Esophagus muscularis mucosa (tissue), 4 donors: ENCODE measurements around the gene CLDN34. TPM values are rescaled to one million over a fixed set of nuclear protein-coding genes. Genes with fewer than 3 reads are reported as not detected.
A peak's percentile ranks its signal among the peaks of the same experiment; 100 is the strongest.

Source experiments
- DNase-seq: peaks from one replicate; pipeline ENCODE4 v3.0.0-alpha.2; 2017; ENCODE audit errors: extremely low spot score
- H3K27ac ChIP-seq, 4 donors: fragments of 200-600 bp; sonication (generic); replicated peaks in 1 of 4; 1 replicate in 3 of 4; 2 replicates in 1 of 4; pipeline ENCODE4 v1.5.1; 2016 to 2019; ENCODE audit warnings: mild to moderate bottlenecking in 1 of 4
- H3K27me3 ChIP-seq, 4 donors: fragments of 200-600 bp; sonication (generic); one replicate each; pipeline versions ENCODE4 v1.5.1 to v1.6.0; 2016 to 2019
- H3K36me3 ChIP-seq, 4 donors: fragments of 200-600 bp; sonication (generic); one replicate each; pipeline ENCODE4 v1.5.1; 2016 to 2019
- H3K4me1 ChIP-seq, 4 donors: fragments of 200-600 bp; sonication (generic); one replicate each; pipeline ENCODE4 v1.5.1; 2016 to 2019
- H3K4me3 ChIP-seq, 4 donors: fragments of 200-600 bp; sonication (generic); 1 replicate in 2 of 4; 2 replicates in 2 of 4; pipeline ENCODE4 v1.5.1; 2016 to 2019; ENCODE audit warnings: mild to moderate bottlenecking in 4 of 4, moderate library complexity in 1 of 4
- H3K9me3 ChIP-seq, 4 donors: fragments of 200-600 bp; sonication (generic); 1 replicate in 3 of 4; 2 replicates in 1 of 4; pipeline ENCODE4 v1.5.1; 2016 to 2019
- CTCF ChIP-seq, 3 experiments: fragments of 200-600 bp in 2 of 3; fragments of 450-650 bp in 1 of 3; sonication (generic) in 2 of 3; IDR thresholded peaks; one replicate each; pipeline ENCODE4 v1.5.1; 2017 to 2019; ENCODE audit warnings: antibody characterized with exemption in 3 of 3, mild to moderate bottlenecking in 2 of 3, moderate library complexity in 1 of 3
- EP300 ChIP-seq: sonication (generic); formaldehyde crosslinking; IDR thresholded peaks from one replicate; pipeline ENCODE4 v1.6.1; 2017; ENCODE audit warnings: antibody characterized with exemption
- POLR2A ChIP-seq: fragments of 450-650 bp; IDR thresholded peaks from one replicate; pipeline ENCODE4 v1.6.1; 2017; ENCODE audit warnings: antibody characterized with exemption, moderate library complexity, mild to moderate bottlenecking, low read depth
- POLR2AphosphoS5 ChIP-seq, 2 donors: sonication (generic); formaldehyde crosslinking; IDR thresholded peaks; one replicate each; pipeline ENCODE4 v1.6.1; 2017; ENCODE audit warnings: antibody characterized with exemption in 2 of 2
- WGBS: methylation state at CpG from one replicate; pipeline ENCODE4 v1.1.5; 2018; 5-methylcytosine and 5-hydroxymethylcytosine counted together
- intact Hi-C: fragments of 100-400 bp; cut with DNase I; formaldehyde crosslinking; loops from one replicate; pipeline ENCODE4 v1.15.1; 2023
- total RNA-seq, 4 donors: library from RNA; depleted of rRNA; stranded (reverse); fragments of >200 nt; gene quantifications; one replicate each; pipeline versions ENCODE4 v1.1.0 to v1.2.1, GENCODE V29; 2016

The CLDN34 gene
- total RNA-seq, 4 donors from 2014 or later, result 0.66 TPM; not detected in 3

- 54% methylated on average over 21 of the region's 71 CpGs for WGBS
- Histone ChIP-seq H3K4me3 (peak overlapping the region; percentile 63 to 66 (median 64)), H3K27me3 (no peaks in the 10 kb centered on the region), H3K36me3 (no peaks in the 10 kb centered on the region), H3K4me1 (peaks cover 18 to 48% (median 30%) of the 10 kb centered on the region in 4 donors), H3K27ac (peak overlapping the region; percentile 88 to 93 (median 92)), H3K9me3 (no peaks in the 10 kb centered on the region)
- intact Hi-C loops, result no loop called here
- TF ChIP-seq POLR2AphosphoS5 (IDR thresholded peaks at IDR 0.05), result no peak
- no peak for TF ChIP-seq CTCF (IDR thresholded peaks at IDR 0.05)
- TF ChIP-seq EP300, result no peak
- no peak for TF ChIP-seq POLR2A
- no peak for DNase-seq
These were observed 48.2 kb downstream of the CLDN34 start for GRCh38 chrX:10015355-10015722.

- H3K36me3 ChIP-seq, result no peaks in the 10 kb centered on the region
- DNase-seq, result no peak
These were observed 48.8 kb downstream of the CLDN34 start for GRCh38 chrX:10015723-10016518.

GRCh38 chrX:10016519-10017132 lies 49.5 kb downstream of the CLDN34 start:
- H3K27me3 ChIP-seq, result no peaks in the 10 kb centered on the region
- TF ChIP-seq CTCF (IDR thresholded peaks at IDR 0.05), result no peak
- no peak for TF ChIP-seq POLR2A
- no peak for TF ChIP-seq POLR2AphosphoS5 (IDR thresholded peaks at IDR 0.05)
- no peak for TF ChIP-seq EP300
- intact Hi-C loops, result no loop called here

More at GRCh38 chrX:10015723-10016518, 48.8 kb downstream of the CLDN34 start:
- H3K27me3 ChIP-seq, result no peaks in the 10 kb centered on the region
- 42% methylated on average over 25 of the region's 87 CpGs for WGBS
- peak overlapping the region; percentile 63 to 66 (median 64) for H3K4me3 ChIP-seq
- intact Hi-C loops, result no loop called here
- H3K4me1 ChIP-seq, result peaks cover 17 to 48% (median 30%) of the 10 kb centered on the region in 4 donors
- peak overlapping the region; percentile 88 to 93 (median 90) for H3K27ac ChIP-seq
- no peaks in the 10 kb centered on the region for H3K9me3 ChIP-seq
- TF ChIP-seq EP300, result no peak
- peak in 1 of 2 donors; percentile 38 for TF ChIP-seq POLR2AphosphoS5 (IDR thresholded peaks at IDR 0.05)
- TF ChIP-seq POLR2A, result no peak
- no peak for TF ChIP-seq CTCF (IDR thresholded peaks at IDR 0.05)

GRCh38 chrX:10017872-10018271 lies 50.7 kb downstream of the CLDN34 start:
- intact Hi-C loops, result no loop called here
- H3K4me3 ChIP-seq, result peak overlapping the region in 3 of 4 donors; percentile 63 to 66 (median 65)
- no peak for DNase-seq
- no peaks in the 10 kb centered on the region for H3K36me3 ChIP-seq
- peaks cover 32 to 65% (median 46%) of the 10 kb centered on the region in 4 donors for H3K4me1 ChIP-seq
- no peaks in the 10 kb centered on the region for H3K27me3 ChIP-seq
- H3K9me3 ChIP-seq, result no peaks in the 10 kb centered on the region
- 45% methylated on average over 8 of the region's 8 CpGs for WGBS
- peak overlapping the region; percentile 88 to 93 (median 90) for H3K27ac ChIP-seq
- no peak for TF ChIP-seq EP300
- no peak for TF ChIP-seq POLR2AphosphoS5 (IDR thresholded peaks at IDR 0.05)
- no peak for TF ChIP-seq POLR2A
- TF ChIP-seq CTCF (IDR thresholded peaks at IDR 0.05), result no peak

More at GRCh38 chrX:10016519-10017132, 49.5 kb downstream of the CLDN34 start:
- Histone ChIP-seq H3K27ac (peak overlapping the region; percentile 88 to 93 (median 90)), H3K9me3 (no peaks in the 10 kb centered on the region), H3K4me3 (peak overlapping the region; percentile 63 to 66 (median 64)), H3K36me3 (no peaks in the 10 kb centered on the region), H3K4me1 (peaks cover 21 to 53% (median 35%) of the 10 kb centered on the region in 4 donors)
- 31% methylated on average over 11 of the region's 11 CpGs for WGBS
- DNase-seq, result no peak

Other genes with a start within 250 kb of the CLDN34 start
- under 1 TPM in 1 of 4 donors, not detected in 3; 0.29 TPM for gene GPR143, start 201.5 kb upstream of the CLDN34 start, total RNA-seq
- gene SHROOM2, start 180.9 kb upstream of the CLDN34 start, total RNA-seq, result 1 to 10 TPM in 3 of 4 donors, under 1 TPM in 1; 0.42 to 2.7 (median 1.4) TPM
- gene CLCN4, start 189.6 kb downstream of the CLDN34 start, total RNA-seq, result 1 to 10 TPM in 2 of 4 donors, under 1 TPM in 2; 0.42 to 1.8 (median 1.1) TPM